HG02981 (cell line): ENCODE results near the gene PARP8.
A peak's percentile ranks its signal among the peaks of the same experiment; 100 is the strongest.
"Not testable (repeated sequence)": the region's sequence is repeated elsewhere in the genome, so short reads cannot be mapped to it uniquely, and the experiment has no call there.

Experiments
- ATAC-seq: cut with Tn5 transposase; IDR thresholded peaks from one replicate; pipeline ENCODE4 v1.9.1; 2021; ENCODE audit warnings: mild to moderate bottlenecking, moderate library complexity; ENCODE audit not compliant: unreplicated experiment

The PARP8 gene, protein sequence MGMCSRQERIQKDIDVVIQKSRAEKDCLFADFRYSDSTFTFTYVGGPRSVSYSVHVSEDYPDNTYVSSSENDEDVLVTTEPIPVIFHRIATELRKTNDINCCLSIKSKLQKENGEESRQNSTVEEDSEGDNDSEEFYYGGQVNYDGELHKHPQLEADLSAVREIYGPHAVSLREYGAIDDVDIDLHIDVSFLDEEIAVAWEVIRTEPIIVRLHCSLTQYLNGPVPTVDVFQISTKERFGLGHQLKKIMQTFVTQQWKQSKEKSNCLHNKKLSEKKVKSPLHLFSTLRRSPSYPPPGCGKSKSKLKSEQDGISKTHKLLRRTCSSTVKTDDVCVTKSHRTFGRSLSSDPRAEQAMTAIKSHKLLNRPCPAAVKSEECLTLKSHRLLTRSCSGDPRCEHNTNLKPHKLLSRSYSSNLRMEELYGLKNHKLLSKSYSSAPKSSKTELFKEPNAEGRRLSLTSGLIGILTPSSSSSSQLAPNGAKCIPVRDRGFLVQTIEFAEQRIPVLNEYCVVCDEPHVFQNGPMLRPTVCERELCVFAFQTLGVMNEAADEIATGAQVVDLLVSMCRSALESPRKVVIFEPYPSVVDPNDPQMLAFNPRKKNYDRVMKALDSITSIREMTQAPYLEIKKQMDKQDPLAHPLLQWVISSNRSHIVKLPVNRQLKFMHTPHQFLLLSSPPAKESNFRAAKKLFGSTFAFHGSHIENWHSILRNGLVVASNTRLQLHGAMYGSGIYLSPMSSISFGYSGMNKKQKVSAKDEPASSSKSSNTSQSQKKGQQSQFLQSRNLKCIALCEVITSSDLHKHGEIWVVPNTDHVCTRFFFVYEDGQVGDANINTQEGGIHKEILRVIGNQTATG

DNA sequence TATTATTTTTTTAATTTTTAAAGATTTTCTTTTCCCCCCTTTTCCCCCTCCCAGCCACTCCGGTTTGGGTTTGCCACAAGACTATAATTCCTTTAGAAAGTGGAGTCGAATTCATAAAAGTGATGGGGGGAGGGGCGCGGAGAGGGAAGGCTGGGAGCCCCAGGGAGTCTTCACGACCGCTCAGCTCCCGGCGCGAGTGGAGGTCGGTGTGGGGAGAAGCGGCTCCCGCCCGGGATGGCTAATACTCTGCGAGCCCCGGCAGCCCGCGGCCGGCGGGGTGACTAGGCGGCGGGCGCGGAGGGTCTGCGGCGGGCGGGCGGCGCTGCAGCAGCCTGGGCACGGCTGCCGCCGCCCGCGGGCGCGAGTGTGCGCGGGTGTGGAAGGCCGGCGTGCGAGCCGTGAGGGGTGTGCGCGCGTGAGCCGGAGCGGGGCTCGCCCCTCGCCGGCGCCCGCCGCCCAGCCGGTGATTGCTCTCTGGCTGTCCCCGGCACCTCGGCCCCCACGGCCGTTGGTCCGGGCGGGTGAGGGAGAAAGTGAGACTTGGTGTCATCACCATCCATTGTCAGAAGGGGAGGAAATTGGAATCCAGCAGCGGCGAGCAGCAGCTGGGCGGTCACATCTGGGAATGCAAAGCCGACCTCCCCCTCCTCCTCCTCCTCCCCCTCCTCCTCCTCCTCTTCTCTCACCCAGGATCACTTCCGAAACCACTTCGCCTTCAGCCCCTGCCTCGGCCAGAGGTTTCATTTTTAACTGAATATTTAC is at the start of gene PARP8:
TSS of gene PARP8 (plus strand) at position 377 of the 762 bp plus-strand sequence. CDS start 459 bp downstream, outside the sequence.
- peak; percentile 52 for ATAC-seq

DNA sequence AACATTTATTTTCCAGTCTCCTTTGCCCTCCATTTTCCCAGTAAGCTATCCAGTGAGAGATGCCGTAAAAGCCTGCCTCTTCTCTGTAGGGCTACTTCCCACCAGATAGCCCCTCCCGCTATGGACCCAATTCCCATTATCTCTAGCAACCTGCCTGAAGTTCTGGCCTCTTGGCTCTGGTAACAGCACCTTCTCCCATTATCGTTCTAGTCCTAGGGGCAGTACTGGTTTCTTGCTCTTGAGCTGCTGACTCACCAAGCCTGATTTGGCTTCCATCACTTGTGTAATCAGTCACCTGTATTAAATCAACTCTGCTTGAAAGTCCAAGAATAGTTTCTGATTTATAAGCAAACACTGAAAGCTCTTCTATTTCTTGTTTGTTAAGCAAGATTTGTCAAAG is 42.8 kb upstream of the PARP8 start:
- ATAC-seq = no peak

DNA sequence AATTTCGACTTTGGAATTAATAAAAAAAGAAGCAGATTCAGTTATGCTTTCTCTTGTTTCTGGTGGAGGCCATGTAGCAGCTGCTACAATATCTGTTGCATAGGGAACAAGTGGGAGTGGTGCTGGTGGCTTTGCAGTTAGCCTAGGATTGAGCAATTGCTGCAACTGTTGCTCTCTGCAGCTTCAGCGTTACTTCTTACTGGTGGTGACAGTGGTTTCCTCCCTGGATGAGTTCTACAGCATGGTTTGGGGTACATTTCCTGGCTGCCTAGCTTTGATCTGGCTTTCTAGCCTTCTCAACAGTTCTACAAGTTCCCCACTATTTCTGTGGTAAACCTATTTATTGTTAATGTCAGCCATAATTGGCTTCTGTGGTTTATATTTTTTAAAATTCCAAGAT is 31.6 kb upstream of the PARP8 start:
- not testable (repeated sequence) for ATAC-seq

DNA sequence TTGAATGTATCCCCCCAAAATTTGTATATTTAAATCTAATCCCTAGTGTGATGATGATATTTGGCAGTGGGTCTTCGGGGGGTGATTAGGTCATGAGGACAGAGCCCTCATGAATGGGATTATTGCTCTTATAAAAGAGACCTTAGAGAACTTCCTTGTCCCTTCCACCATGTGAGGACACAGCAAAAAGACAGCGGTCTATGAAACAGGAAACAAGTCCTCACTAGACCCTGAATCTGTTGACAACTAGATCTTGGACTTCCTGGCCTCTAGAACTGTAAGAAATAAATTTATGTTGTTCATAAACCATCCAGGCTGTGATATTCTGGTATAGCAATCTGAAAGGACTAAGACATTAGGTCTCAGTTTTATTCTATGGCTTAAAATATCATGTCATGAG is 28.9 kb upstream of the PARP8 start:
- ATAC-seq = not testable (repeated sequence)

DNA sequence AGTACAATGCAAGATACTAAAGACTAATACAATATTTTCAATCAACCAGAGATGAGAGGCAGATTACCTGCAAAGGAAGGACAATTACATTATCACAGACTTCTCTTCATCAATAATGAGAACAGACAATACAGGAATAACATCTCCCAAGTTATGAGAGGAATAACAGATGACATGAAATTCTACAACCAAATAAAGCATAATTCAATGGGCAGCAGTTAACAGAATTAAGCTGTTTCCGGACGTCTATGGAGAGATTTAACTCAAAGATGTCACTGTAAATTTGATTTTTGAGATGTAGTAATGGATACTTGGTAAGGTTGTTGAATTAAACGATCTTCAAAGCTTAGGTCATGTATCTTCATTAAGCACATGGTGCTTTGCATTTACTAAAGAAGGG is 19.8 kb upstream of the PARP8 start:
- ATAC-seq = no peak

DNA sequence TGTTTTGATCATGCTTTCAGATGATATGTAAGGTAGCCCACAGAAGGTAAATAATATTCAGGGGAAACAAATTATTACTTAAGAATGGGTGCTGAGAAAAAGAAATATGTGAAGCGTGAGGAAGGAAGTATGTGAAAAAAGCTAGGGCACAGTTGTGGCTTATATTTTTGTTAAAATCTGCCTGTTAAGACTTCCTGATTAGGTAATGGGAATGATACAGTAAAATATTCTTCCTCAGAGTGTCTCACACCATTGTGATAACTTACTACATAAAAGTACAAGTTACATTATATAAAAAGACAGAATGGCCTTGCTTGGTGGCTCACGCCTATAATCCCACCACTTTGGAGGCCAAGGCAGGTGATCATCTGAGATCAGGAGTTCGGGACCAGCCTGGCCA is 18.7 kb upstream of the PARP8 start:
- ATAC-seq = no peak

DNA sequence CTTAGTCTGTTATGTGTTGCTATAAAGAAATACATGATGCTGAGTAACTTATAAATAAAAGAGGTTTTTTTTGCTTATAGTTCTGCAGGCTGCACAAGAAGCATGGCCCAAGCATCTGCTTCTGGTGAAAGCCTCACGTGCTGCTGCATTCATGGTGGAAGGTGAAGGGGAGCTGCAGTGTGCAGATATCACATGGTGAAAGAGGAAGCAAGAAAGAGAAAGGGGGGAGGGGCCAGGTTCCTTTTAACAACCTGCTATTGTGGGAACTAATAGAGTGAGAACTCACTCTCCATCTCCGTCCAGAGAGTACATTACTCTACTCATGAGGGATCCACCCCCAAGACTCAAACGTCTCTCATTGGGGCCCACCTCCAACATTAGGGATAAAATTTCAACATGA is 12.5 kb upstream of the PARP8 start:
- ATAC-seq = peak; percentile 97

DNA sequence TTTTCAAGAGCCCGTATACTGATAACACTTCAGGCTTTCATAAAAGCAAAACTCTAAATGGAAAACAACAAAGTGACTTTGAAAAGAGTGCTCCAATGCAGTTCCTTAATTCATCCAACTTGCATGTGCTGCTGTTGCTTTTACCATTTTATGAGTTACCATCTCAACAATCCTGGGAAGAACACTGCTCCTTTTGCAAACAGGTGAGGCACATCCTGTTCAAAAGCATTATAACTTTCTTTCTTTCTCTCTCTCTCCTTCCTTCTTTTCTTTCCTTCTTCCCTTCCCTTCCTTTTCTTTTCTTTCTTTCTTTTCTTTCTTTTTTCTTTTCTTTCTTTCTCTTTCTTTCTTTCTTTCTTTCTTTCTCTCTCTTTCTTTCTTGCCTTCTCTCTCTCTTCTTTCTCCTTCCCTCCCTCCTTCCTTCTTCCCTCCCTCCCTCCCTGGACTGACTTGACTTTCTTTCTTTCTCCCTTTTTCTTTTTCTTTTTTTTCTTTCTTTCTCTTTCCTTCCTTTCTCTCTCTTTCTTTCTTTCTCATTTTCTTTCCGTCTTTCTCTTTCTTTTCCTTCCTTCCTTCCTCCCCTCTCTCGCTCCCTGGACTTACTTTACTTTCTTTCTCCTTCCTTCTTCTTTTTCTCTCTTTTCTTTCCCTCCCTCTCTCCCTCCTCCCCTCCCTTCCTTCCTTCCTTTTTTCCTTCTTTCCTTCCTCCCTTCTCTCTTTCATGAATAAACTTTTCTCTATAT is 11.2 kb upstream of the PARP8 start:
- no peak for ATAC-seq

DNA sequence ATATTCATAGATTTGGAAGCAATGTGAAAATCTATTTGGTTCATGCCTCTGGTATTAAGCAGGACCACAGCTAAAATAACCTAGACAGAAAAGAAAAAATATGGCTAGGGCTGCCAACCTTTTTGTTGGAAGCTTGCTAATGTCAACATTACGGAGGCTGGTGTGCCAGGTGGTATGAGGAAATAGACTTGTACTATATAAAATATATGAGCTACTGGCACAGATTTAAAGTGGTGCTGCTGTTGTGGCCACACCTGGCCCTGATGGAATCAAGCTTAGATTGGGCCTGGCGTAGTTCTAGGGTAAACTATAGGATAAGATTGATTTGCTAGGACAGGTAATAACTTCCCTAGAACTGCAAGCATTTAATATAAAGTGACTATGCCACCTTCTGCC is 10.6 kb upstream of the PARP8 start:
- ATAC-seq = no peak

DNA sequence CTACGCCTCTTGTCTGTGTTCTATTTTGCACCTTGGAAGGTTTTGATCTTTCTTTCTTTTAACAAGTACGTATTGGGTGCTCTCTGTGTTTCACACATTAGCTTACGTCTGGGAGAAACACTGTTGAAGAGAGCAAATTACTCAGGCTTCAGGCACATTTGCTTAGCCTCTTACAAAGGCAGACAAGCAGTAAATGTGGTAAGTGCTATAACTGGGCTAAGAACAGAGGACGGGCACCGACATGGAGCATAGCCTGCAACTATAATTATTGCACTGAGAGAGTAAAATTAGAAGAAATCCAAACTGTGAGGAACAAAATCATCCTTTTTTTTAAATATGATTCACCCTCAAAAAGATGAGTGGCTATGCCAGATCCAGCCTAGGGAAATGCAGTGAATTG is 9.4 kb upstream of the PARP8 start:
- no peak for ATAC-seq

DNA sequence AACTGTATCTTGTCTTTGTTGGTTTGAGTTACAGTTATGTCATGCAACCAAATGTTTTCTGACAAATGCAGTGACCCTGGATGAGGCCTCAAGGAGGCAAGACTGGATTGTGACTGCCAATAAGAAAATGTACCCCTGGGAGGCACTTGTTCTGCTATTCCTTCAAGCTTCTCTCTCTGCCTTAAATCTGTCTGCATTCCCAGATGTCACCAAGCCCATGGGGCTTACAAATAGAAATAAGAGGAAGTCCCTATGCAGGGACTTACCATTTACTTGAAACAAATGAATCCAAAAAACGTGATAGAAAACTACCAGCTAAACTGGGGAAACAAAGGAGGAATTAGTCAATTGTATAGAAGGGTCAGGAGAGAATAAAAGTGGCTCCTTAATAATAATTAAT is 8.2 kb upstream of the PARP8 start:
- no peak for ATAC-seq

DNA sequence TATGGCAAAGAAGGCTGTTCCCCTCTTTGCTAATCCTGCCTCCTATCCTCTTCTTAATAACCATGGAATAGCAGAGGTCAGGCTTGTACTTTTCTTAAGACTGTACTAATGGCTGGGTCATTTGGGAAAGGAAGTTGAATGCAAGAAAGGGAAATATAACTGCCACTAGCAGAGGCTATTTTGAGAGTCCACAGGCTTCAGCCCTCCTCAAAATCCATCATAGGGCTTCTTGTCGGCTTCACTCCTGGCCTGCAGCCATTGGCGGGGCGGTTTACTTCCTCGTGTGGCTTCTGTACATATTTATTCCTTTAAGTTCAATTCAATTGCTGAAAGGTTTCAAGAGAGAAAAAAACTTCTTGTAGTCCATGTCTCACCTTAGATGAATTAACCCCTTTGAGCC is 2.8 kb upstream of the PARP8 start:
- no peak for ATAC-seq

DNA sequence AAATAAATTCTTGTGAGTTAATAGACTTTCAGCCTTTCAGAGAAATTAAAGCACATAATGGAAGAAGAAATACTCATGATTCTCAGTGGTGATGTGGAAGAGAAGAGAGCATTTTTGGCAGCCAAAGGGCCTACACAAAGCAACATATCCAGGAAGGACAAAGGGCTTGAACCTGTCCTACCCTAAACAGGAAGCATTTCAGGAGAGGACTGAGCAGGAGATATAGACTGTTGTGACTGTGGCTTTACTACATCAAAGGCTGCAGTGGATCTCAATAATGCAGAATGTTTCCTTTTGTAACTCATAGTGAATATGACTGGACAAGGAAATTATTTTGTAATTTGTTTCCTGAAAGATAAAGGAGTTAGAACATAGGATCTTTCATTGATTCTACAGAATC is 1.3 kb upstream of the PARP8 start:
- no peak for ATAC-seq

DNA sequence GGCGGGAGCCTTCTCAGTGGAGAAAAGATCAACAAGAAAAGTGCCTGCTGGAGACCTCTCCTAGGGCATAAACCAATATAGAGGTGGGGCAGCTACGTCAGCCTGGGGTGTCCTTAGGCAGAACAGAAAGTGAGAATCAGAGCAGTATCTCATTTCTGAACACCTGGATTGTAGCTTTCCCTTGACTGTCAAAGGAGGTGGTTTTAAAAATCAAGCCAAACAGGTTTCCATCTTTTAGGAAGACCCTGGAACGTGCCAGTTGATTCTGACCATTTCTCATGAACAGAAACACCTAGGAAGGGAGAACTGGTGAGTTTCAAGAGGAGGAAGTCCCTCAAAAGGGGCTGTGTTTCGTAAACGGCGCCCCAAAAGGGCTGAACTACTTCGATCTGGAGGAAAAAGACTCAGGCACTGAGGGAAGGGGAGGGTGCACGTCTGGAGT is 655 bp upstream of the PARP8 start:
- not testable (repeated sequence) for ATAC-seq

DNA sequence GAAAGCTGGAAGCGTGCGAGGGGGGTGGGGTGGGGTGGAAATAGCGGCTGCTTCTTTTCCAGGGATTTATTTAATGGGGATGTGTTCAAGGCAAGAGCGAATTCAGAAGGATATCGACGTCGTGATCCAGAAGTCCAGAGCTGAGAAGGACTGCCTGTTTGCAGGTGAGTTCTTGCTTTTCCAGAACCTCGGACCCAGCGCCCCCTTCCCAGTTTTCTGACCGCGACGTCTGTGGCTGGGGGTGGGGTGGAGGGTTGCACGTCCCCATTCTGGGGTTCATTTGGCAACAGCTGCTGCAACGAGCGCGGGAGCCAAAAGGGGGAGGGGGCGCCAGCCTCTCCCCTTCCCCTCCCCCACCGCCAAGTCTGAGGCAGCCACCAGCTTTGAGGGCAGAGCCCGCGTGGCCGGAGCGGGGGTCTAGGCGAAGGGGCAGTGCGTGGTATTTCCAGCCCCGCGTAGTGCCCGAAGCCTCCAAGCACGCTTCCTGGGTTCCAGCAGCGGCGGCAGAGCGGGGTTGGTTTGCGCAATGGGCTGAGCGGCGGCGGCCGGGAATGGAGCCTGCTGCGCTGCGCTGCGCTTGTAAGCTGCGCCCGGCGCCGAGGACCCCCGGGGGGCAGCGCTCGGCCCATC is 701 bp downstream of the PARP8 start:
- ATAC-seq = peak; percentile 40

DNA sequence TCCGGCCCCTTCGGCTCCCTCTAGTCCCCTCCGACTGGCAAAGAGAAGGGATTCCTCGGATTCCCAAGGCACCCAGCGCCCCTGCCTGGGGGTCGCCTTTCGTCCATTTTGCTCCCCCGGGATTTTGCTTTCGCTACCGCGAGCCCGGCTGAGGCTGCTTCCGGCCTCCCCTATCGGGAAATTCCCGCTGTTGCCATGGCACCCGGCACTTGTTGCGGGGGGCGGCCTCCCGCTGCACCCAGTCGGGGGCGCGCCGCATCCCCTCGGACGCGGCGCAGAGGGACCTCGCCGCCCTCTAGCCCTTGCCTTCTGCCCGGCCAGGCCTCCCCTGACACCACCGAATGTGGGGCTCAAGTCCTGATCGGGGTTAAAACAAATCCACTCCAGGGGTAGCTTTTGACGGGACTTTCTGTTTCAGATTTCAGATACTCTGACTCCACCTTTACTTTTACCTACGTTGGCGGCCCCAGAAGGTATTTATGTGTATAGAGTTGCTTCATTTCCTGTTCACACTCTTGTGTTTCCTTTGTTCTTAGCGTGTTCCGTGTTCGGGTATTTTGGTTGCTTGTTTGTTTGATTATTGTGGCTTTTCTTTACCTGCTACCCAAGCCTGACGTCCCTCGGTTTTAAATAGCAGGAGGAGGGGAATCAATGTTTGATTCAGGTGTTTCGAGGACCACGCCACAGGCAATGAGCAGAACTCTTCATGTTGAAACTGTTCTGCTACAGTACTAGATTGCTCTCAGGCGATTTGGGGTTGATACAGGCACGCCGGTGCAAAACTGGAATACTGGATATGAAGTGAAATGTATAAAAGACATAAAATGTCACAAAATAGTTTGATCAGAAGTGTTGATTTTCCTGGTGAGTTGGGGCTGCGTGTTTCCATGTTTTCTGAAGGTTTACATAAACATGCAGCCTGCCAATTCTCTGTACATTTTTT is 1.5 kb downstream of the PARP8 start:
- peak; percentile 76 for ATAC-seq

DNA sequence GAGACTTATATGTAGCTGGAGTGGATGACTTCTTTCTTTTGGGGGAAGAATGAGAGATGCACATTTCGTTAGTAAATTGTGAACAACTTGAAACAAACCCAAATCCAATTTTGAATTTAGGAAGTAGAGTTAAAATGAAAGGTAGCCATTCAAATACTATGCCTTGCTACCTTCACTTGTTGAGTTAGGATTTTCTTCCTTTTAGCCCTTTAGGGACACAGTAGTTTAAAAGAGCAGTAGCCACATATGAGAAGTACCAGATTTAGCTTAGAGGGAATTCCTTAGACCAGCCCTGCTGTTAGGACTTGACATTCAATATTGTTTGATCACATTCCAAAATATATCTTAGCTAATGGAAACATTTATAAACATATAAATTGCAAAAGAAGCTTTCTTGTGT is 2.2 kb downstream of the PARP8 start:
- not testable (repeated sequence) for ATAC-seq

DNA sequence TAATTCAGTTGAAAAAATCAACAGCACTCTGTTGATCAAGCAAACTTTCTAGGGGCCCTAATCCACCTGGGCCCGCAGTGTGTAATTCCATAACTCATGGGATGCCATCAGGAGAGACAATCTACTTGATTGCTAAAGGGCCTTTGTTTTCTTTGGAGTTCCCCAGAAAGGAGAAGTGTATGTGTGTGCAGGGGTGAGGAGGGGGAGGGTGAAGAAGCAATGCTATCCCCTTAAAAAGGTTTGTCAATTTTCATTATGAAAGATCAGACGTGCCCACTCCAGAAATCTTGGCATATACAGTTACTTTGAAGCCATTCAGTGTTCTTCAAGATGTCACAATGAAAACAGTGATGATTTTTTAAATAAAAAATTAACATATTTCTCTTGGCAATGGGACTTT is 6.2 kb downstream of the PARP8 start:
- ATAC-seq = no peak

DNA sequence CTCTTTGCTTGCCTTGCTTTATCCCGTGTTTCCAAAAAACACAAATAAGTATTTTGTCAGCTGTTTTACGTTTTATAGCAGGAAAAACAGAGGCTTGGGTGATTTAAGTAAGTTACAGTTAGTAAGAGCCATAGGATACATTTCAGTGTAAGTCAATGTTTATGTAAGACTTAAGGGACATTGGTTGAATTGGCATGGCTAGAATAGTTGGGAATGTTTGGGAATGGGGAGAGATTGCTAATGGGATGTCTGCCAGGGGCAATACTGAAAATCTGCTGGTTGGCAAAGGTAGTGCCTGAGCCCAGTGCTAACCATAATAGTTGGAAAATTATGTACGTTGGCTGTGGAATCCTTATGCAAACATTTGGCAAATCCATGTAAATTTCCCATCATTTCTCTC is 7.0 kb downstream of the PARP8 start:
- not testable (repeated sequence) for ATAC-seq
